GM08714 (cell line): Measurements from ENCODE around the gene POU2F1.

Source experiments
- H3K4me3 ChIP-seq: fragments of 200-500 bp; sonication (Bioruptor generic); 2 replicates; pipeline ENCODE4 v1.5.1; 2014; ENCODE audit warnings: mild to moderate bottlenecking, low read length, inconsistent platforms
- ZNF274 ChIP-seq: IDR thresholded peaks from 2 replicates; pipeline ENCODE4 v1.6.1; 2012; ENCODE audit warnings: mild to moderate bottlenecking, low read depth, low read length

Gene POU2F1

DNA sequence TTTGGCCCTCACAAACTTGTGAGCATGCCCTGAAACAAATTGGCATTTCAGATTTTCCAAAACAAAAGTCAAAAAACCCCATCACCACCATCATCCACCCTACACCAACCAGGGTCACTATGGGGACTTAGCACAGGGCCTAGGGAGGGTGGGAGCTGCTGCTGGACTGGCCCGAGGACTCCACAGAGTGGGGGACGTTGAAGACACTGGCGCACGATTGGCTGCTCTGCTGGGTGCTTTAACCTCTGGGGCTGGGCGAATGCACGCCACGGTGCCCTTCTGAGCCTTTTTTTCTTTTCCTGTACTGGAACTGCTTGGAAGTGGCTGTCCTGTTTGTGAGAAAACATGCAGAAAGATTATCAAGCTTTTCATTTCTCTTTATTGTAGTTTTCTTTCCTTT, 204.8 kb downstream of the POU2F1 start:
- no peak overlapping the region for H3K4me3 ChIP-seq
- TF ChIP-seq ZNF274 = no peak

DNA sequence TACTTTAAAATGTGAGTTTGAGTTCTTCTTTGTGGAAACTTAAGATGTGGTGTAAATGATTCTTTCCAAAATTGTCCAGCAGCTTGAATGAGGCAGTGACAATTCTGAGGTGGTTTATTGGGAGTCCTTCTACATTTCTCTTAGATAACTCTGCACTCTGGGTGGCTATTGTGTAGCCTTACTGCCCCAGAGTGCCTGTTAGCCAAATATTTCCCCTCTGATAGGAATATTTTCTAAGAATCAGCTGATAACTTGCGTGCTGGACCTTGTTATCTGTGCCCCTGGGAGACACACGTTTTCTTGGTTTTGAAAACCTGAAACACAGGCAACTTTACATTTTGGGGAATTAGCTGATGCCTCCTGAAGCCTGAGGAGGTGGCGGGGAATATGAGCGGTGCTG, 206.0 kb downstream of the POU2F1 start:
- no peak overlapping the region for H3K4me3 ChIP-seq
- TF ChIP-seq ZNF274 = no peak

GRCh38 chr1:167427848-167428247, 207.2 kb downstream of the POU2F1 start:
- TF ChIP-seq ZNF274 = no peak

DNA sequence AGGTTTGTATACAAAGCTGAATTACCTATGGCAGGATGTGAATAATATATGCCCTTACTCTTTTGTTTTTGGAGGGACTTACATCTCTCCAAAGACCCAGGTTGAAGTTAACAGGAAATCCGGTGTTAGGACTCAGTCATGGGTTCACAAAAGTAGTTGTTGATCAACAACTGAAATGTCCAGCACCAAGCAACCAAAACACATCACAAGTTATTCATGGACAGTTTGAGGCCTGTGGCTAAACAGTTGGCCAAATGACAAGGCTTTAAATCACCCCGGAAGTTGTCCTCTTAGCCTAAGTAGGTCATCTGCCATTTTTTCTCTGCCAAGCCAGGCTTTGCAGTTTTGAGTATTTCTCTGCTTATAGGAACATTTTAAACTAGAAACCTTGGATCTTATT, 207.7 kb downstream of the POU2F1 start:
- H3K4me3 ChIP-seq = no peak overlapping the region
- no peak for TF ChIP-seq ZNF274

More at GRCh38 chr1:167427848-167428247, 207.2 kb downstream of the POU2F1 start:
- H3K4me3 ChIP-seq = no peak overlapping the region

GRCh38 chr1:167429612-167430011, 208.9 kb downstream of the POU2F1 start:
- no peak overlapping the region for H3K4me3 ChIP-seq
- TF ChIP-seq ZNF274 = no peak

GRCh38 chr1:167430134-167430848, 209.6 kb downstream of the POU2F1 start:
- no peak for TF ChIP-seq ZNF274
- no peak overlapping the region for H3K4me3 ChIP-seq

DNA sequence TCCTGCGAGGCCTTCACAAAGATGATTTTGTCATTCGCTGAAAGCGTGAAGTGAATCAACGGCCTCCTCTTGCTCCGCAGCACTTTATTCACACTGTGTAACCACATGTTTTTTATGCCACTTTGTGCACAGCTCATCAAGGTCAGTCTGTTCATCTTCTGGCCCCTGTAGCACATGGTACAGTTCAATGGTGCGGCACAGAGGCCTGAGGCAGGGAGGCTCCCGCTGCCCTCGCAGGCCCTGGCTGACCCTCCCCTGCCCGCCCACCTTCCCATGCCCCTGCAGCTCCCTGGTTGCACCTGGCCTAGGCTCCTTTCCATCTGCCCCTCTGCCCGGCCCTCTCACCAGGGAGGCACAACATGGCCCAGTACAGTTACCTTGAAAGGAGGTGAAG, 210.2 kb downstream of the POU2F1 start:
- H3K4me3 ChIP-seq = no peak overlapping the region
- TF ChIP-seq ZNF274 = no peak

GRCh38 chr1:167431261-167431908, 210.7 kb downstream of the POU2F1 start:
- no peak for TF ChIP-seq ZNF274
- no peak overlapping the region for H3K4me3 ChIP-seq

DNA sequence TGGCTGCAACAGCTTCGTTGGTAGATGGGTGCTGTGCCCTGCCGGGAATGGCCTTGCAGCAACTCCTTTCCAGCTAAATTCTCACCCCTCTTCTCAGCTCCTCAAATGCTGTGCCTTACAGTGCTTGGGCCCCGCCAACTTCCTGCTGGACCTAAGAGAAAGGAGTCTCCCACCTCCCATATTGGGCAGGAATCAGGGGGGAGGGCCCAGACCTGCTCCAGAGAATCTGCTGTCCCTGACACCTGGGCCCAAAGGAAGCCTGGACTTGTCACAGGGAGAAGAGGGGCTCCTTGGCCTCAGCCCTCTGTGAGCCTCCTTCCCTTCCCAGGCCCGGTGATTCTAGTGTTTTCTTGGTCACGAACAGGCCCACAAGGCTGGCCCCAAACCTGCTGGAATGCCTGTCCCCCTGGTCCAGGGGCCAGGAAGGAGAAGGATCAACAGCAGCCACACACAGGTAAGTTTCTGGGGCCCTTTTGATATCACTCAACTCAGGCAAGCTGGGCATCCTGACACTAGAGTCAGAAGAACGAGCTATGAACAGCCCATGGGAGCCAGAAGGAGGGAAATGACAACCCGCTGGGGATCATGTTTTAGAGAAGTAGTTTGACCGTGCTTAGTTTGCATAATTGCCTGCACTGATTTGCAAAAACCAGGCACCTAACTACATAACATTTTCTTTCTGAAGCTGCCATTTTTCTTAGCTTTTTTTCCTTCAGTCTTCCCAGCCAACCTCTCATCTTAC, 211.4 kb downstream of the POU2F1 start:
- H3K4me3 ChIP-seq = no peak overlapping the region
- no peak for TF ChIP-seq ZNF274

DNA sequence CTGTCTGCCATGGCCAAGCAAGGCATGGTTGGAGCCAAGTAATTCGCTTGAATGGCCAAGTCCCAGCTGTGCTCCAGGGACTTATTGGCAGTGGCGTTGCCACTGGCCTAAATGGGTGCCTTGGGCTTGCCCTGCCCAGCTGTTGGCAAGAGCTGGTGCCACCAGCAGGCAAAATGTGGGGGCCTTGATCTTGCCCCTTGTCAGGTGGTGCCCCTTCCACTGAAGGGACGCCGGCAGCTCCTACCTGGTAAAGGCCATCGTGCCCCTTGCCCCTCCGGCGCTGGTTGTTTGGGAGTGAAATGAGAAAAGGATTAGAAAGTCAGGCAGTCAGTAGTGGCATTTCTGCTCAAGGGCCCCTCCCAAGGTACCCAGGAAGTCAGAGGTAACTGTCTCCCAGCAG, 212.1 kb downstream of the POU2F1 start:
- H3K4me3 ChIP-seq = no peak overlapping the region
- no peak for TF ChIP-seq ZNF274

DNA sequence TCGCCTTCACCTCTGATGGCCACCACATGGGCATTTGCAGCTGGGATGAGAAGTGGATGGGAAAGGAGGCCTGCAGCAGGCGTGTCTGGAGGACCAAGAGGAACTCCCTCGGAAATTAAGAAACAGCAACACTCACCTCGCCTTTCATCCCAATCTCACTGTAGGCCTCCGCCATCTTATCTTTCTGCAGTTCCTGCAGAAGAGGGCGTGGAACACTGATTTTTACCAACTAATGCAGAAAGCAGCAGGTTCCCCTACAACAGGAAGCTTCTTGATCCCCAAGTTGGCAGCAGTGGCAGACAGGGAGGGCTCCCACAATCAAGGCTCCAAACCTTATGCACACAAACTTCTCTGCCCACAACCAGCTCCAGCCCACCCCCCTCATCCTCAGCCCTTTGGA, 213.2 kb downstream of the POU2F1 start:
- TF ChIP-seq ZNF274 = no peak
- H3K4me3 ChIP-seq = no peak overlapping the region

DNA sequence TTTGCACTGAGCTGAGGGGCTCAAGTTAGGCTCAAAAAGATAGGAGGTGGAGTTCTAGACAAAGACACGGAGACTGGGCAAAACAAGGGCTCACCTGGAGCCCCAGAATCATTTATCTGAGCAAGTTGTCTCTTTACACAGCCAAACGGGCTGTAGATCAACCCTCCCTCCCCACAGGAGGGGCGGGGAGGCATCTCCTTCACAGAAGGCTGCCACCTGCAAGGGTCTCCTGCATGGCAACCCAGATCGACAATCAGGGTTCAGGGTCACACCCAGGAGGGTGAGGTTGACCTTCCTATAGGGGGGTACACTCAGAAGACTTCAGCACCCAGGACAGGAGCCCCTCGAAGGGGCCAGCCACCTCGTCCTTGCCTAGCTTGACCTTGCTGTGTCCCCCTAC, 213.6 kb downstream of the POU2F1 start:
- TF ChIP-seq ZNF274 = no peak
- no peak overlapping the region for H3K4me3 ChIP-seq

- no peak for TF ChIP-seq ZNF274
- no peak overlapping the region for H3K4me3 ChIP-seq
These were observed 214.8 kb downstream of the POU2F1 start for GRCh38 chr1:167435484-167435883.

DNA sequence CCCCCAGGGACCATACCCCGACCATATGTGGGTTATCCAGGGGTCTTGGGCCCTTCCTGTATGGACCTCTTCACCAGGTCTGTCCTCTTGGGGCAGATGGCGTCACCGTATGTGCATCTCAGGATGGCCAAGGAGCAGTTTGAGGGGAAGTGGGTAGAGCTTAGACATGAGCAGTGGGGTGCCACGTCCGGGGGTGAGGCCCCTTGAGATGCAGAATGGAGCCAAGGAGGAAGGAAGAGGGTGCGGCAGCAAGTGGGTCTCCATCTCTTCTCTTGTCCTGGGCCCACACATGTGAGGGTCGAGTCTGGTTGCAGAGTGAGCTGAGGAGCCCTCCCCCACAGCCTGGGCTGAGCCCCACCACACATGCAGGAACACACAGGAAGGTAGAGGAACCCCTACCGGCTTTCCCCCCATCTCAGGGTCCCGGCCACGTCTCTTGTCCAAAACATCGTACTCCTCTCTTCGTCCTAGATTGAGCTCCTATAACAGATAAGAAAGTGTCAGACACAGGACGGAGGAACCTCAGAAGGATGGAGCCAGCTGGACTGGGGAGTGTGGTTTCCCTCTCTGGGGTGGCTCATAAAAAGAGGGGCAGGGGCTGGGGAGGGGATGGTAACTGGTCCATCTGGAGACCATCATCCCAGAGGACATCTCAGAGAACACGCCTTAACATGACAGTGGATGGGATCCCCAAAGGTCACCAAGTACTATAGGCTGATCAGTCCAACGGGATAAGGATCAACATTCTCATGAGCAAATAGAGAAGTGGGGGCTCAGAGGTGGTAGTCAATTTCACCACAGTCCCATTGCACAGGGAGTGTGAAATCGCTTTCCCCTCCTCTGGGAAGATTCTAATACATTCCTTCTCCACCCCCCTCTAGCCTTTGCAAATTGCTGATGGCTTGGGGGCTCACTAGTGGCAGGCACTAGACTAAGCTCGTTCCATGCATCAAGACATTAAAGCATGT, 217.8 kb downstream of the POU2F1 start:
- no peak overlapping the region; the same call in 1 of the 2 replicates for H3K4me3 ChIP-seq
- no peak for TF ChIP-seq ZNF274
